Glomerular endothelial cell (primary cell): ENCODE results near the gene GPR101. TPM values are rescaled to one million over a fixed set of nuclear protein-coding genes. Genes with fewer than 3 reads are reported as not detected.
"Not testable (repeated sequence)": the region's sequence is repeated elsewhere in the genome, so short reads cannot be mapped to it uniquely, and the experiment has no call there.

Experiments
- DNase-seq: peaks from one replicate; pipeline ENCODE4 v3.0.0-alpha.2; 2011; ENCODE audit warnings: low read depth, low spot score; ENCODE audit errors: extremely low read depth
- total RNA-seq: library from RNA; depleted of rRNA; stranded (reverse); fragments of >200 nt; gene quantifications from 2 replicates; pipeline ENCODE4 v1.2.3, GENCODE V29; 2015

Gene GPR101
- total RNA-seq, 1 donor from 2014 or later: not detected

- DNase-seq: no peak
Measured at GRCh38 chrX:137028699-137029098, 5.1 kb downstream of the GPR101 start.

- no peak for DNase-seq
Measured at GRCh38 chrX:137025930-137026329, 7.9 kb downstream of the GPR101 start.

- not testable (repeated sequence) for DNase-seq
Measured at GRCh38 chrX:137000236-137000635, 33.6 kb downstream of the GPR101 start.

GRCh38 chrX:136999024-136999423 lies 34.8 kb downstream of the GPR101 start:
- DNase-seq: no peak

Other genes with a start within 250 kb of the GPR101 start
- 194 and 199 TPM in 2 replicates for gene RBMX, start 153.3 kb downstream of the GPR101 start, total RNA-seq